ENCODE measurements around the gene CERS2.

The CERS2 gene

GRCh38 chr1:151010346-151010726, 35.7 kb upstream of the CERS2 start:
- no peak overlapping the region for H2AFZ ChIP-seq (ENCODE audit: insufficient read depth, low read length, poor library complexity)
- H3K4me2 ChIP-seq (ENCODE audit: low read length) = no peak overlapping the region
- no peak for DNase-seq
- no peak overlapping the region for H4K8ac ChIP-seq (ENCODE audit: low read depth, low read length)
- H4K91ac ChIP-seq (ENCODE audit: low read depth, low read length) = no peak overlapping the region
- no CpG with 5 or more reads among the region's 3 CpGs for WGBS (ENCODE audit: extremely low coverage, insufficient coverage, insufficient read length)
- no peak overlapping the region for H2BK5ac ChIP-seq (ENCODE audit: low read depth, low read length, poor library complexity)
- H3K4ac ChIP-seq (ENCODE audit: low read depth, low read length) = no peak overlapping the region
- no peak overlapping the region for H3K18ac ChIP-seq (ENCODE audit: low read length)
- H3K4me3 ChIP-seq (ENCODE audit: low read depth, low read length) = no peak overlapping the region
- no peak overlapping the region for H2BK120ac ChIP-seq (ENCODE audit: insufficient read depth, low read length, poor library complexity)
- no peaks in the 10 kb centered on the region for H3K9me3 ChIP-seq (ENCODE audit: insufficient read depth, low read depth, low read length)
- H2AK5ac ChIP-seq (ENCODE audit: low read length) = no peak overlapping the region
- no peak overlapping the region for H2BK12ac ChIP-seq (ENCODE audit: low read length)
- H4K12ac ChIP-seq (ENCODE audit: low read depth, low read length) = no peak overlapping the region
- H3K79me1 ChIP-seq (ENCODE audit: low read length) = peaks cover 5% of the 10 kb centered on the region
- peaks cover 6 to 8% of the 10 kb centered on the region in 2 experiments for H3K4me1 ChIP-seq (ENCODE audit: control insufficient read depth in 1 of 2, insufficient read depth in 2 of 2, low read length in 2 of 2)
- H3K9ac ChIP-seq (ENCODE audit: low read length) = no peak overlapping the region
- peaks cover 4% of the 10 kb centered on the region for H3K79me2 ChIP-seq (ENCODE audit: control insufficient read depth, insufficient read depth, low read length, poor library complexity)
- no peaks in the 10 kb centered on the region for H3K36me3 ChIP-seq (ENCODE audit: control insufficient read depth in 1 of 2, insufficient read depth in 2 of 2, low read length in 2 of 2)
- H3K14ac ChIP-seq (ENCODE audit: low read length) = no peak overlapping the region
- H3K27ac ChIP-seq (ENCODE audit: low read depth, low read length) = no peak overlapping the region
- H3K27me3 ChIP-seq (ENCODE audit: insufficient read depth, low read length) = no peaks in the 10 kb centered on the region
- H3K23ac ChIP-seq (ENCODE audit: low read length) = no peak overlapping the region

GRCh38 chr1:151009674-151010345, 35.2 kb upstream of the CERS2 start:
- H3K9ac ChIP-seq (ENCODE audit: low read length) = no peak overlapping the region
- no peak overlapping the region for H4K12ac ChIP-seq (ENCODE audit: low read depth, low read length)
- no peak overlapping the region for H3K4me3 ChIP-seq (ENCODE audit: low read depth, low read length)
- no peak overlapping the region for H4K8ac ChIP-seq (ENCODE audit: low read depth, low read length)
- DNase-seq = no peak
- H3K79me2 ChIP-seq (ENCODE audit: control insufficient read depth, insufficient read depth, low read length, poor library complexity) = peaks cover 4% of the 10 kb centered on the region
- WGBS (ENCODE audit: extremely low coverage, insufficient coverage, insufficient read length) = no CpG with 5 or more reads among the region's 8 CpGs
- no peak overlapping the region for H3K18ac ChIP-seq (ENCODE audit: low read length)
- no peak overlapping the region for H2BK120ac ChIP-seq (ENCODE audit: insufficient read depth, low read length, poor library complexity)
- no peak overlapping the region for H2AK5ac ChIP-seq (ENCODE audit: low read length)
- H2BK12ac ChIP-seq (ENCODE audit: low read length) = no peak overlapping the region
- no peak overlapping the region for H3K23ac ChIP-seq (ENCODE audit: low read length)
- H2BK5ac ChIP-seq (ENCODE audit: low read depth, low read length, poor library complexity) = no peak overlapping the region
- no peaks in the 10 kb centered on the region for H3K36me3 ChIP-seq (ENCODE audit: control insufficient read depth in 1 of 2, insufficient read depth in 2 of 2, low read length in 2 of 2)
- H2AFZ ChIP-seq (ENCODE audit: insufficient read depth, low read length, poor library complexity) = no peak overlapping the region
- H3K27ac ChIP-seq (ENCODE audit: low read depth, low read length) = no peak overlapping the region
- H3K27me3 ChIP-seq (ENCODE audit: insufficient read depth, low read length) = no peaks in the 10 kb centered on the region
- H3K4me1 ChIP-seq (ENCODE audit: control insufficient read depth in 1 of 2, insufficient read depth in 2 of 2, low read length in 2 of 2) = peaks cover 6 to 8% of the 10 kb centered on the region in 2 experiments
- H3K14ac ChIP-seq (ENCODE audit: low read length) = no peak overlapping the region
- H3K4me2 ChIP-seq (ENCODE audit: low read length) = no peak overlapping the region
- no peak overlapping the region for H4K91ac ChIP-seq (ENCODE audit: low read depth, low read length)
- H3K9me3 ChIP-seq (ENCODE audit: insufficient read depth, low read depth, low read length) = no peaks in the 10 kb centered on the region
- peaks cover 5% of the 10 kb centered on the region for H3K79me1 ChIP-seq (ENCODE audit: low read length)
- H3K4ac ChIP-seq (ENCODE audit: low read depth, low read length) = no peak overlapping the region

DNA sequence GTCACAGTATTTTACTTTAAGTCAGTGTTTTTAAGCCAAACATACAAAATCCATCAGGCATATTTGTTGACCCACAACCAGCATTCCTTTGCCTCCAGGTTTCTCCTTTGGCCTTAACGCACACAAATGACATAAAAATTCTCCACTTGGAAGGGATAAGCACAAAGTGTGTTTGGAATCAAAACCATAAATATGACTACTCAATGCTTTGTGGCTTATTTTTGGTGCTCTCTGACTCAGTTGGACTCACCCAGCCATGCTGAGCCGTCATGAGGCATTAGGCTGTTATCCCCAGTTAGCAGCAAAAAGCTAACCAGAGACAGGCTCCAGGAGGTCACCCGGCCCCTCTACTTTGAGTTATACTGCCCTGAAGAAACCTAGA, 34.6 kb upstream of the CERS2 start:
- no CpG with 5 or more reads among the region's 3 CpGs for WGBS (ENCODE audit: extremely low coverage, insufficient coverage, insufficient read length)
- Histone ChIP-seq H4K12ac (ENCODE audit: low read depth, low read length) (no peak overlapping the region), H3K4me2 (ENCODE audit: low read length) (peak overlapping the region; percentile 88), H2AK5ac (ENCODE audit: low read length) (no peak overlapping the region), H3K27me3 (ENCODE audit: insufficient read depth, low read length) (no peaks in the 10 kb centered on the region), H3K4me3 (ENCODE audit: low read depth, low read length) (no peak overlapping the region), H2BK5ac (ENCODE audit: low read depth, low read length, poor library complexity) (no peak overlapping the region), H2BK12ac (ENCODE audit: low read length) (no peak overlapping the region), H3K27ac (ENCODE audit: low read depth, low read length) (no peak overlapping the region), H4K8ac (ENCODE audit: low read depth, low read length) (peak overlapping the region; percentile 85), H2BK120ac (ENCODE audit: insufficient read depth, low read length, poor library complexity) (no peak overlapping the region), H3K14ac (ENCODE audit: low read length) (no peak overlapping the region), H3K9me3 (ENCODE audit: insufficient read depth, low read depth, low read length) (no peaks in the 10 kb centered on the region), H3K18ac (ENCODE audit: low read length) (no peak overlapping the region), H2AFZ (ENCODE audit: insufficient read depth, low read length, poor library complexity) (peak overlapping the region; percentile 38), H3K9ac (ENCODE audit: low read length) (no peak overlapping the region), H3K23ac (ENCODE audit: low read length) (no peak overlapping the region), H3K79me1 (ENCODE audit: low read length) (peaks cover 5% of the 10 kb centered on the region), H3K4me1 (ENCODE audit: control insufficient read depth in 1 of 2, insufficient read depth in 2 of 2, low read length in 2 of 2) (peaks cover 6 to 8% of the 10 kb centered on the region in 2 experiments), H3K4ac (ENCODE audit: low read depth, low read length) (no peak overlapping the region), H3K36me3 (ENCODE audit: control insufficient read depth in 1 of 2, insufficient read depth in 2 of 2, low read length in 2 of 2) (no peaks in the 10 kb centered on the region), H4K91ac (ENCODE audit: low read depth, low read length) (no peak overlapping the region), H3K79me2 (ENCODE audit: control insufficient read depth, insufficient read depth, low read length, poor library complexity) (peaks cover 4% of the 10 kb centered on the region)
- DNase-seq = no peak

- Histone ChIP-seq H3K79me2 (ENCODE audit: control insufficient read depth, insufficient read depth, low read length, poor library complexity) (peaks cover 4% of the 10 kb centered on the region), H3K4me1 (ENCODE audit: control insufficient read depth in 1 of 2, insufficient read depth in 2 of 2, low read length in 2 of 2) (peaks cover 6 to 8% of the 10 kb centered on the region in 2 experiments)
Measured at GRCh38 chr1:151008244-151009205, 33.9 kb upstream of the CERS2 start, which contains the start of gene PRUNE1. Gene PRUNE1 (plus strand): TSS chr1:151008449. CDS start chr1:151008633, 184 bp downstream.

More at GRCh38 chr1:151008244-151009205, 33.9 kb upstream of the CERS2 start, which contains the start of gene PRUNE1:
- Histone ChIP-seq H3K79me1 (ENCODE audit: low read length) (peaks cover 5% of the 10 kb centered on the region), H4K12ac (ENCODE audit: low read depth, low read length) (peak within 1 kb of the TSS; percentile 72), H2AK5ac (ENCODE audit: low read length) (peak within 1 kb of the TSS; percentile 33), H3K4ac (ENCODE audit: low read depth, low read length) (peak within 1 kb of the TSS; percentile 68), H2BK5ac (ENCODE audit: low read depth, low read length, poor library complexity) (peak within 1 kb of the TSS; percentile 44), H3K4me2 (ENCODE audit: low read length) (peak within 1 kb of the TSS; percentile 88), H3K36me3 (ENCODE audit: control insufficient read depth in 1 of 2, insufficient read depth in 2 of 2, low read length in 2 of 2) (no peaks in the 10 kb centered on the region), H2BK12ac (ENCODE audit: low read length) (peak within 1 kb of the TSS; percentile 12), H2AFZ (ENCODE audit: insufficient read depth, low read length, poor library complexity) (peak within 1 kb of the TSS; percentile 38), H4K8ac (ENCODE audit: low read depth, low read length) (peak within 1 kb of the TSS; percentile 85), H3K9me3 (ENCODE audit: insufficient read depth, low read depth, low read length) (no peaks in the 10 kb centered on the region), H3K9ac (ENCODE audit: low read length) (peak within 1 kb of the TSS; percentile 21), H3K18ac (ENCODE audit: low read length) (peak within 1 kb of the TSS; percentile 93), H2BK120ac (ENCODE audit: insufficient read depth, low read length, poor library complexity) (peak within 1 kb of the TSS; percentile 48), H3K14ac (ENCODE audit: low read length) (peak within 1 kb of the TSS; percentile 89), H3K27ac (ENCODE audit: low read depth, low read length) (no peak within 1 kb of the TSS), H3K27me3 (ENCODE audit: insufficient read depth, low read length) (no peaks in the 10 kb centered on the region), H3K4me3 (ENCODE audit: low read depth, low read length) (peak within 1 kb of the TSS; percentile 84), H3K23ac (ENCODE audit: low read length) (no peak within 1 kb of the TSS), H4K91ac (ENCODE audit: low read depth, low read length) (peak within 1 kb of the TSS; percentile 78)
- WGBS (ENCODE audit: extremely low coverage, insufficient coverage, insufficient read length) = no CpG with 5 or more reads among the region's 69 CpGs
- peak; percentile 99 to 100 for DNase-seq
